ENCODE measurements around the gene USP6.
"Not testable (repeated sequence)": the region's sequence is repeated elsewhere in the genome, so short reads cannot be mapped to it uniquely, and the experiment has no call there.

The USP6 gene

GRCh38 chr17:5137511-5138197, 21.8 kb downstream of the USP6 start:
- H3K27ac ChIP-seq (ENCODE audit: low read depth, low read length); H3K9ac ChIP-seq (ENCODE audit: low read depth, low read length); H3K9me3 ChIP-seq (ENCODE audit: control insufficient read depth, insufficient read depth, low read length); H3K36me3 ChIP-seq (ENCODE audit: control insufficient read depth, insufficient read depth, low read length); H3K4me3 ChIP-seq (ENCODE audit: low read depth, low read length); H3K27me3 ChIP-seq (ENCODE audit: control insufficient read depth, insufficient read depth, low read length); H3K4me1 ChIP-seq (ENCODE audit: control insufficient read depth, insufficient read depth, low read length): not testable (repeated sequence)

DNA sequence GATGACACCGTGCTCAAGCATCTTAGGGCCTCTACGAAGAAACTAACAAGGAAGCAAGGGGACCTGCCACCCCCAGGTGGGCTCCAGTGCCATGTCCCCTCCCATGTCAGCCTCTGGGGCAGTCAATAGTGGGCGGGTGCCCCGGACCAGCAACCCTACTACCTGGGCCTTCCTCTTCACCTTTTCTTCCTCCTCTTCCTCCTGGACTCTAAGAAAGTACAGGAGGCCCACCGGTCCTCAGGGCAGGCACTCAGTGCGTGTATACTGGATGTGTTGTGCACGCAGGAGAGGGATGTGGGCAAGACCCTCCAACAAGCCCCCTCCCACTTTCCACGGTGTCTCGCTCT, 22.3 kb downstream of the USP6 start:
- H3K4me3 ChIP-seq (ENCODE audit: low read depth, low read length); H3K4me1 ChIP-seq (ENCODE audit: control insufficient read depth, insufficient read depth, low read length); H3K9ac ChIP-seq (ENCODE audit: low read depth, low read length): not testable (repeated sequence)

GRCh38 chr17:5138616-5139457, 23.0 kb downstream of the USP6 start:
- no peaks in the 10 kb centered on the region for H3K27me3 ChIP-seq (ENCODE audit: control insufficient read depth, insufficient read depth, low read length)
- no peak overlapping the region for H3K4me3 ChIP-seq (ENCODE audit: low read depth, low read length)
- H3K36me3 ChIP-seq (ENCODE audit: control insufficient read depth, insufficient read depth, low read length) = no peaks in the 10 kb centered on the region
- no peak overlapping the region for H3K9ac ChIP-seq (ENCODE audit: low read depth, low read length)
- no peaks in the 10 kb centered on the region for H3K9me3 ChIP-seq (ENCODE audit: control insufficient read depth, insufficient read depth, low read length)
- no peak overlapping the region for H3K27ac ChIP-seq (ENCODE audit: low read depth, low read length)
- no peaks in the 10 kb centered on the region for H3K4me1 ChIP-seq (ENCODE audit: control insufficient read depth, insufficient read depth, low read length)

More for the DNA sequence above, 22.3 kb downstream of the USP6 start:
- H3K36me3 ChIP-seq (ENCODE audit: control insufficient read depth, insufficient read depth, low read length); H3K27ac ChIP-seq (ENCODE audit: low read depth, low read length); H3K9me3 ChIP-seq (ENCODE audit: control insufficient read depth, insufficient read depth, low read length); H3K27me3 ChIP-seq (ENCODE audit: control insufficient read depth, insufficient read depth, low read length): not testable (repeated sequence)

DNA sequence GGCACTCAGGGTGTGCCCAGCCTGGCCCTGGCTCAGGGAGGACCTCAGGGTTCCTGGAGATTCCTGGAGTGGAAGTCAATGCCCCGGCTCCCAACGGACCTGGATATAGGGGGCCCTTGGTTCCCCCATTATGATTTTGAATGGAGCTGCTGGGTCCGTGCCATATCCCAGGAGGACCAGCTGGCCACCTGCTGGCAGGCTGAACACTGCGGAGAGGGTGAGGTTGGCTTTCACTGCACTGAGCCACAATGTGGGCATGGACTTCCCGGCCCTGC, 23.6 kb downstream of the USP6 start:
- Histone ChIP-seq H3K9me3 (ENCODE audit: control insufficient read depth, insufficient read depth, low read length) (no peaks in the 10 kb centered on the region), H3K36me3 (ENCODE audit: control insufficient read depth, insufficient read depth, low read length) (no peaks in the 10 kb centered on the region), H3K4me3 (ENCODE audit: low read depth, low read length) (no peak overlapping the region), H3K4me1 (ENCODE audit: control insufficient read depth, insufficient read depth, low read length) (no peaks in the 10 kb centered on the region), H3K27ac (ENCODE audit: low read depth, low read length) (no peak overlapping the region), H3K27me3 (ENCODE audit: control insufficient read depth, insufficient read depth, low read length) (no peaks in the 10 kb centered on the region), H3K9ac (ENCODE audit: low read depth, low read length) (no peak overlapping the region)

DNA sequence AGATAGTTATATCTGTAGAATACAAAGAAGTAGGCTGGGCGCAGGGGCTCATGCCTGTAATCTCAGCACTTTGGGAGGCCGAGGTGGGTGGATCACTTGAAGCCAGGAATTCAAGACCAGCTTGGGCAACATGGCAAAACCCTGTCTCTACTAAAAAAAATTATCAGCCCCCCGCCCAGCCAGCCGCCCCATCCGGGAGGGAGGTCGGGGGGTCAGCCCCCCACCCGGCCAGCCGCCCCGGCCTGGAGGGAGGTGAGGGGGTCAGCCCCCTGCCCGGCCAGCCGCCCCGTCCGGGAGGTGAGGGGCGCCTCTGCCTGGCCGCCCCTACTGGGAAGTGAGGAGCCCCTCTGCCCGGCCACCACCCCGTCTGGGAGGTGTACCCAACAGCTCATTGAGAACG, 27.0 kb downstream of the USP6 start:
- not testable (repeated sequence) for H3K4me3 ChIP-seq (ENCODE audit: low read depth, low read length); H3K27ac ChIP-seq (ENCODE audit: low read depth, low read length); H3K9ac ChIP-seq (ENCODE audit: low read depth, low read length); H3K9me3 ChIP-seq (ENCODE audit: control insufficient read depth, insufficient read depth, low read length); H3K4me1 ChIP-seq (ENCODE audit: control insufficient read depth, insufficient read depth, low read length); H3K27me3 ChIP-seq (ENCODE audit: control insufficient read depth, insufficient read depth, low read length); H3K36me3 ChIP-seq (ENCODE audit: control insufficient read depth, insufficient read depth, low read length)

- H3K9ac ChIP-seq (ENCODE audit: low read depth, low read length); H3K4me3 ChIP-seq (ENCODE audit: low read depth, low read length); H3K27me3 ChIP-seq (ENCODE audit: control insufficient read depth, insufficient read depth, low read length); H3K36me3 ChIP-seq (ENCODE audit: control insufficient read depth, insufficient read depth, low read length); H3K9me3 ChIP-seq (ENCODE audit: control insufficient read depth, insufficient read depth, low read length); H3K4me1 ChIP-seq (ENCODE audit: control insufficient read depth, insufficient read depth, low read length); H3K27ac ChIP-seq (ENCODE audit: low read depth, low read length): not testable (repeated sequence)
Measured at GRCh38 chr17:5146122-5146521, 30.3 kb downstream of the USP6 start.

DNA sequence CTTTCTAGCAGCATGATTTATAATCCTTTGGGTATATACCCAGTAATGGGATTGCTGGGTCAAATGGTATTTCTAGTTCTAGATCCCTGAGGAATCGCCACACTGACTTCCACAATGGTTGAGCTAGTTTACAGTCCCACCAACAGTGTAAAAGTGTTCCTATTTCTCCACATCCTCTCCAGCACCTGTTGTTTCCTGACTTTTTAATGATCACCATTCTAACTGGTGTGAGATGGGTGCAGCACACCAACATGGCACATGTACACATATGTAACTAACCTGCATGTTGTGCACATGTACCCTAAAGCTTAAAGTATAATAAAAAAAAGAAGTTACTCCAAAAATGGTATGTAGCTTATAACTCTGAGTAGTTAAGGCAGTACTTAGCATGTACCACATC, 44.9 kb downstream of the USP6 start:
- H3K27me3 ChIP-seq (ENCODE audit: control insufficient read depth, insufficient read depth, low read length); H3K27ac ChIP-seq (ENCODE audit: low read depth, low read length); H3K9ac ChIP-seq (ENCODE audit: low read depth, low read length); H3K4me3 ChIP-seq (ENCODE audit: low read depth, low read length); H3K4me1 ChIP-seq (ENCODE audit: control insufficient read depth, insufficient read depth, low read length); H3K36me3 ChIP-seq (ENCODE audit: control insufficient read depth, insufficient read depth, low read length); H3K9me3 ChIP-seq (ENCODE audit: control insufficient read depth, insufficient read depth, low read length): not testable (repeated sequence)

GRCh38 chr17:5161793-5162192, 46.0 kb downstream of the USP6 start:
- H3K27me3 ChIP-seq (ENCODE audit: control insufficient read depth, insufficient read depth, low read length); H3K36me3 ChIP-seq (ENCODE audit: control insufficient read depth, insufficient read depth, low read length); H3K4me1 ChIP-seq (ENCODE audit: control insufficient read depth, insufficient read depth, low read length); H3K4me3 ChIP-seq (ENCODE audit: low read depth, low read length); H3K27ac ChIP-seq (ENCODE audit: low read depth, low read length); H3K9me3 ChIP-seq (ENCODE audit: control insufficient read depth, insufficient read depth, low read length); H3K9ac ChIP-seq (ENCODE audit: low read depth, low read length): not testable (repeated sequence)

GRCh38 chr17:5164436-5164835, 48.6 kb downstream of the USP6 start:
- no peak overlapping the region for H3K4me3 ChIP-seq (ENCODE audit: low read depth, low read length)
- no peak overlapping the region for H3K27ac ChIP-seq (ENCODE audit: low read depth, low read length)
- no peak overlapping the region for H3K9ac ChIP-seq (ENCODE audit: low read depth, low read length)
- no peaks in the 10 kb centered on the region for H3K9me3 ChIP-seq (ENCODE audit: control insufficient read depth, insufficient read depth, low read length)
- no peaks in the 10 kb centered on the region for H3K4me1 ChIP-seq (ENCODE audit: control insufficient read depth, insufficient read depth, low read length)
- H3K36me3 ChIP-seq (ENCODE audit: control insufficient read depth, insufficient read depth, low read length) = no peaks in the 10 kb centered on the region
- H3K27me3 ChIP-seq (ENCODE audit: control insufficient read depth, insufficient read depth, low read length) = no peaks in the 10 kb centered on the region

DNA sequence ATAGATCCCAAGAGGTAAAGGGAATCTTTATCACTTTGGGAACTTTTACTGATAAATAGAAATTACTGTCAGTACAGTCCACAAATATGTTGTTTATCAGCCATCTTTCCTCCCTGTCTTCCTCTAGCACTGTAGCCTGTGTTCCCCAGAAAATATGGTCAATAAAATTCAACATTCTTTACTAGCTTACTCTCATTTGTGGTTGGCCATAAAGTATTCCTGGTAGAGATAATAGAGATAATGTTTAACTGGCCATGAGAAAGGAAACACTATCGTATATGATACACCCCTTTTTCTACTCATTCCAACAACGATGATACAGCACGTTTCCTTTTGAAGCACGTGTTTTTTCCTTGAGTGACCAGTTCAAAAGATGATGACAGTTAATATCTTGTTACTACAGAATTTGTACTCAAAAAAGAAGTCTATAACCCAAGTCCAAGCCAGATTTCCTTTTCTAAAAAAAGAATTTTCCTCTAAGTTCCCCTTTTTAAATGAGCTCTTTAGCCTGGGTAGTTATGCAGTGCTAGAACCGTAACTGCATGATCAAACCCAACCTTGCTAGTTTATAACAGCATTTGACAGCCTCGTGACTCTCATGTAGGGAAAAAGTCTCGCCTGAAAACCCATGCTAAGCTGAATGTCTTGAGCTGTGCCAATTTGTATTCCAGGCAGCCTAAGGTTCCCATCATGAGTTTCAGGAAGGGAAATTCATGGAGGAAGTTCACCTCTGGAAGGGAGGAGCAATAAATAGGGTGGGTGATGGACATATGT, 50.1 kb downstream of the USP6 start:
- not testable (repeated sequence) for H3K4me1 ChIP-seq (ENCODE audit: control insufficient read depth, insufficient read depth, low read length); H3K4me3 ChIP-seq (ENCODE audit: low read depth, low read length); H3K9me3 ChIP-seq (ENCODE audit: control insufficient read depth, insufficient read depth, low read length); H3K9ac ChIP-seq (ENCODE audit: low read depth, low read length); H3K27ac ChIP-seq (ENCODE audit: low read depth, low read length); H3K27me3 ChIP-seq (ENCODE audit: control insufficient read depth, insufficient read depth, low read length); H3K36me3 ChIP-seq (ENCODE audit: control insufficient read depth, insufficient read depth, low read length)

- not testable (repeated sequence) for H3K4me3 ChIP-seq (ENCODE audit: low read depth, low read length); H3K4me1 ChIP-seq (ENCODE audit: control insufficient read depth, insufficient read depth, low read length); H3K9ac ChIP-seq (ENCODE audit: low read depth, low read length); H3K27me3 ChIP-seq (ENCODE audit: control insufficient read depth, insufficient read depth, low read length); H3K27ac ChIP-seq (ENCODE audit: low read depth, low read length)
- Histone ChIP-seq H3K9me3 (ENCODE audit: control insufficient read depth, insufficient read depth, low read length) (peaks cover 36% of the 10 kb centered on the region), H3K36me3 (ENCODE audit: control insufficient read depth, insufficient read depth, low read length) (peaks cover 11% of the 10 kb centered on the region)
Measured at GRCh38 chr17:5175027-5175426, 59.2 kb downstream of the USP6 start.

Data from HUES48 (cell line).